ENCODE data around the gene RAB7A. TPM values are rescaled to one million over a fixed set of nuclear protein-coding genes. Genes with fewer than 3 reads are reported as not detected.
A peak's percentile ranks its signal among the peaks of the same experiment; 100 is the strongest.

Gene RAB7A
- total RNA-seq, result 278 TPM
- long read RNA-seq, transcript RAB7A-207 (3 exons, 552 nt), result minor isoform, 6 of 491 reads
- long read RNA-seq, transcript RAB7A-201 (6 exons, 2,244 nt), result major isoform, 405 of 491 reads
- long read RNA-seq, partial matches to known transcripts, result 51 of 491 reads
- long read RNA-seq, other reads (novel, unspliced or antisense), result 28 of 491 reads

DNA sequence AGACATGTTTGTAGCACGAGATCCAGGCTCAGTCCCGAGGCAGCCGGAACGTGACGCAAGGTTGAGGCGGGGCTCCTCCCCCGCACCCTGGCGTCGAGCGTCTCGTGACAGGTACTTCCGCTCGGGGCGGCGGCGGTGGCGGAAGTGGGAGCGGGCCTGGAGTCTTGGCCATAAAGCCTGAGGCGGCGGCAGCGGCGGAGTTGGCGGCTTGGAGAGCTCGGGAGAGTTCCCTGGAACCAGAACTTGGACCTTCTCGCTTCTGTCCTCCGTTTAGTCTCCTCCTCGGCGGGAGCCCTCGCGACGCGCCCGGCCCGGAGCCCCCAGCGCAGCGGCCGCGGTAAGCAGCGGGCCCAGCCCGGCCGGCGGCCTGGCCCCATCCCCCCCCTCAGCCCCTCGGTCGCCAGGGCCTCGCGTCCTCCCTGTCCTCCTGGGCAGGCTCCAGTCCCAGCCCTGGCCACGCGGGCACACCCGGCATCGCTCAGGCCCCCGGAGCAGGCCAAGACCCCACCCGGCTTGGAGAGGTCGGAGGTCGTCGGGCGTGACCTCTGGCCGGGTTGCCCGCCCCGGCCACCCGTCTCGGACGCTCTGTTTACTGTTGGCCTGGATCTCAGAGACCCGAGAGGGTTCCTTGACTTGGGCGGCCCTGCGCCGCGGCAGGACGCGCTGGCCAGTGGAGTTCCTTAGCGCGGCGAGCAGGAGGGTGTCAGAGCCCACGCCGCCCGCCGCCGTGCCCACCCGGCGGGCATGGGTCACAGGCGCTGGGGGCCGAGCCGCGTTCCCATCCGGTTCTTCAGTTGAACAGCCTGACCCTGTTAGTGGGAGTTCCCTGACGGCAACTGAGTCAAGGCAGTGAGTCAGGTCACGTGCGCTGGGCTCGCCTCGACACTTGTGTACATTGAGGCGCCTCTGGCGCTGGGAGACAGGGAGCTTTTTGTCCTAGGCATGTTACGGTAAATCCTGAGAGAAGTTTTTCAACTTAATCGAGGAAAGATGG, at the start of gene RAB7A:
Gene RAB7A (plus strand): TSS at position 161 of the 994 bp plus-strand sequence. CDS start 69,185 bp downstream, outside the sequence.
- ATAC-seq, result peak; percentile 98 to 99
- peak; percentile 99 for DNase-seq
- Histone ChIP-seq H3K4me3 (peak within 1 kb of the TSS; percentile 74), H3K4me1 (peaks cover 49% of the 10 kb centered on the region), H3K36me3 (no peaks in the 10 kb centered on the region), H3K27me3 (ENCODE audit: low read depth) (no peaks in the 10 kb centered on the region), H3K27ac (peak within 1 kb of the TSS; percentile 96), H3K9me3 (no peaks in the 10 kb centered on the region)
- TF ChIP-seq, protein P1, sequence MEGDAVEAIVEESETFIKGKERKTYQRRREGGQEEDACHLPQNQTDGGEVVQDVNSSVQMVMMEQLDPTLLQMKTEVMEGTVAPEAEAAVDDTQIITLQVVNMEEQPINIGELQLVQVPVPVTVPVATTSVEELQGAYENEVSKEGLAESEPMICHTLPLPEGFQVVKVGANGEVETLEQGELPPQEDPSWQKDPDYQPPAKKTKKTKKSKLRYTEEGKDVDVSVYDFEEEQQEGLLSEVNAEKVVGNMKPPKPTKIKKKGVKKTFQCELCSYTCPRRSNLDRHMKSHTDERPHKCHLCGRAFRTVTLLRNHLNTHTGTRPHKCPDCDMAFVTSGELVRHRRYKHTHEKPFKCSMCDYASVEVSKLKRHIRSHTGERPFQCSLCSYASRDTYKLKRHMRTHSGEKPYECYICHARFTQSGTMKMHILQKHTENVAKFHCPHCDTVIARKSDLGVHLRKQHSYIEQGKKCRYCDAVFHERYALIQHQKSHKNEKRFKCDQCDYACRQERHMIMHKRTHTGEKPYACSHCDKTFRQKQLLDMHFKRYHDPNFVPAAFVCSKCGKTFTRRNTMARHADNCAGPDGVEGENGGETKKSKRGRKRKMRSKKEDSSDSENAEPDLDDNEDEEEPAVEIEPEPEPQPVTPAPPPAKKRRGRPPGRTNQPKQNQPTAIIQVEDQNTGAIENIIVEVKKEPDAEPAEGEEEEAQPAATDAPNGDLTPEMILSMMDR (IDR thresholded peaks at IDR 0.05), result no peak
- intact Hi-C loops (cut with DNase I), result no loop called here

DNA sequence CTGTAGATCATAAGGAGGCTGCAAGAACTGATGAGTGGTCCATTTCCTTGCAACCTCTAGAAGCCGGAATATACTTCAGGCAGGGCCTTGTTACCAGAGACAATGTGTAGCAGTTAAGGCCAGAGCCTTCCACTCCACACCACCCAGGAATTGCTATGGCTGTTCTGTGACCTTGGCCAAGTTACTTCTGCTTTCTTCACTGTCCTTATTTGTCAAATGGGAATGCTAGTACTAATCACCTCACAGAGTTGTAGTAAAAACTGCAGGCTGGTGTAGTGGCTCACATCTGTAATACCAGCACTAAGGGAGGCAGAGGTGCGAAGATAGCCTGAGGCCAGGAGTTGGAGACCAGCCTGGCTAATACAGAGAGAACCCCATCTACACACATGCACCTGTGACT, 46.6 kb upstream of the RAB7A start:
- Histone ChIP-seq H3K27me3 (ENCODE audit: low read depth) (no peaks in the 10 kb centered on the region), H3K4me3 (no peak overlapping the region), H3K27ac (no peak overlapping the region), H3K9me3 (no peaks in the 10 kb centered on the region), H3K36me3 (no peaks in the 10 kb centered on the region), H3K4me1 (peaks cover 23% of the 10 kb centered on the region)
- no peak for DNase-seq
- no peak for ATAC-seq
- intact Hi-C loops (cut with DNase I), result no loop called here
- TF ChIP-seq, protein P1 (IDR thresholded peaks at IDR 0.05), result no peak

DNA sequence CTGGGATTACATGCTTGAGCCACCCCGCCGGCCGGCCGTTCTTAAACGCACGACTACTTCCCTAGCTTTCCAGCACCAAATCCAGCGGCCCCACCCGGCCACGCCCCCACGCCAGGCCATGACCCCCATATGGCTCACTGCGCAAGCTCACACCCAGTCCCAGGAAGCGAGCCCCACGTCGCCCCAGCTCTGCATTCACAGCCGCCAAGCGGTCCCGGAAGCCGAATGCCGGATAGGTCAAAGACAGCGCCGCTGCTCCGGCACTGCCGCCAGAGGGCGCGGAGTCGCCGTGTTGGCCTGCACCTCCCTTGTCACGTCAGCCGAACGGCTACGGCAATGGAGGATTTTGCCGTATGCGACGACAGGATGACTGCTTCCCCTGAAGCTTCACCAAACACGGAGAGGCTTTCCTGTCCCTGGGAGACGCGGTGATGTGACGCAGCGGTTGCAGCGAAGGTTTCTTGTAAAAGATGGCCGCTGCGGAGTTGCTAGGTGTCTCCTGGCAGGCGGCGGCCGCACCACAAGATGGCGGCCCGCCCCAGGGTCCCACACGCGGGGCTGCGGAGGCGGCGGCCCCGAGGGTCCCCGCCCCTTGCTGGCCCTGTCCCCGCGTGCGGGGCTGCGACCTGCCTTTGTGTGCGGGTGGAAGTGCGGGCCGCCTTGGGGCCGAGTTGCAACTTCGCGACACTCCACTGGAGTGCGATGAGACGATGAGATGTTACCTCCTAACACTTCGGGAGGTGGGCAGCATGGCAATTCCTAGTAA, 45.2 kb upstream of the RAB7A start:
- intact Hi-C loops (cut with DNase I), result loop anchor here (5.0 kb wide), 1 partner anchor 117 kb away; no protein-coding TSS in a partner anchor
- peak; percentile 100 for DNase-seq
- Histone ChIP-seq H3K36me3 (no peaks in the 10 kb centered on the region), H3K4me3 (peak overlapping the region; percentile 65), H3K9me3 (no peaks in the 10 kb centered on the region), H3K27me3 (ENCODE audit: low read depth) (no peaks in the 10 kb centered on the region), H3K4me1 (peaks cover 25% of the 10 kb centered on the region), H3K27ac (peak overlapping the region; percentile 95)
- peak; percentile 99 for ATAC-seq
- TF ChIP-seq, protein P1 (IDR thresholded peaks at IDR 0.05), result peak; percentile 95

DNA sequence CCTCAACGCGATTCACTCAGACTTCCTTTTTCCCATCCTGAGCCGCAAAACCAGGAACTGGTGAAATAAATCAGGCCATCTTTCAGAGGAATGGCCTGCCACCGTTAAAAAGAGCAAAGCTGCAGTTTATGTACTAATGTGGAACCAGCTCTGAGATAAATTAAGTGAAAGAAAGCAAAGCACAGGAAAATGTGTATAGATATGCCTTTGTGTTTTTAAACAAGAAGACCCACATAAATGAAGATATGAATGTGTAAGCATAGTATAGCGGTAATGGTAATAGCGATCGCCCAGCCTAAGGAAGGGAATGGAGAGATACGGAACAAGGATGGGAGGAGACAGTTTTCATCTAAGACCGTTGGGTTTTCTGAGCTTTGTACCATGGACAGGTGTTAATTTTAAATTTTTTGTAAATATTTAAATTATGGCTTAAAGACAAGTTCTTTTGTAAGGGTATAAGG, 44.6 kb upstream of the RAB7A start:
- intact Hi-C loops (cut with DNase I), result loop anchor here (5.0 kb wide), 1 partner anchor 116 kb away; no protein-coding TSS in a partner anchor
- no peak for DNase-seq

More for the DNA sequence above, 44.6 kb upstream of the RAB7A start:
- H3K36me3 ChIP-seq, result no peaks in the 10 kb centered on the region
- peak overlapping the region; percentile 95 for H3K27ac ChIP-seq
- H3K4me3 ChIP-seq, result peak overlapping the region; percentile 65
- ATAC-seq, result no peak
- no peaks in the 10 kb centered on the region for H3K27me3 ChIP-seq (ENCODE audit: low read depth)
- H3K9me3 ChIP-seq, result no peaks in the 10 kb centered on the region
- TF ChIP-seq, protein P1 (IDR thresholded peaks at IDR 0.05), result no peak
- H3K4me1 ChIP-seq, result peaks cover 25% of the 10 kb centered on the region

All from lower lobe of right lung (tissue), 2 donors.